HEK293T (cell line): Measurements from ENCODE around the gene POLK.
A peak's percentile ranks its signal among the peaks of the same experiment; 100 is the strongest.

Experiments used
- CTCF ChIA-PET: fragments of 350-600 bp; formaldehyde crosslinking; extraction: SDS; loops from one replicate; lab custom pipeline; 2021; ENCODE audit warnings: antibody characterized with exemption, inconsistent platforms; lab: Yijun Ruan, JAX
- POLR2A ChIA-PET: fragments of 350-600 bp; formaldehyde crosslinking; extraction: SDS; loops from one replicate; lab custom pipeline; 2020; ENCODE audit warnings: antibody characterized with exemption, inconsistent platforms; lab: Yijun Ruan, JAX
- DNase-seq: peaks from one replicate; pipeline ENCODE4 v3.0.0; 2012; ENCODE audit warnings: mixed read lengths; ENCODE audit errors: extremely low spot score
- ARNT ChIP-seq: fragments of 450-650 bp; IDR thresholded peaks from 2 replicates; pipeline ENCODE4 v1.6.1; 2017; ENCODE audit warnings: mild to moderate bottlenecking
- BHLHE40 ChIP-seq: fragments of 450-650 bp; IDR thresholded peaks from 2 replicates; pipeline ENCODE4 v1.6.1; 2016; ENCODE audit warnings: mild to moderate bottlenecking, moderate library complexity, borderline replicate concordance
- CTBP1 ChIP-seq: fragments of 450-650 bp; IDR thresholded peaks from 2 replicates; pipeline ENCODE4 v1.6.1; 2016; ENCODE audit warnings: borderline replicate concordance
- ELF4 ChIP-seq: fragments of 450-650 bp; IDR thresholded peaks from 2 replicates; pipeline ENCODE4 v1.6.1; 2017; ENCODE audit warnings: antibody characterized with exemption
- FOXA1 ChIP-seq: fragments of 450-650 bp; IDR thresholded peaks from 2 replicates; pipeline ENCODE4 v1.6.1; 2016; ENCODE audit warnings: mild to moderate bottlenecking
- FOXK2 ChIP-seq: fragments of 450-650 bp; IDR thresholded peaks from 2 replicates; pipeline ENCODE4 v1.6.1; 2016; ENCODE audit warnings: mild to moderate bottlenecking
- FOXM1 ChIP-seq: fragments of 450-650 bp; IDR thresholded peaks from 2 replicates; pipeline ENCODE4 v1.6.1; 2017; ENCODE audit warnings: mild to moderate bottlenecking, borderline replicate concordance
- HDGF ChIP-seq: fragments of 450-650 bp; IDR thresholded peaks from 2 replicates; pipeline ENCODE4 v1.6.1; 2017; ENCODE audit warnings: antibody characterized with exemption, borderline replicate concordance
- L3MBTL2 ChIP-seq: fragments of 450-650 bp; conservative IDR thresholded peaks from 2 replicates; pipeline ENCODE4 v1.6.1; 2016; ENCODE audit warnings: mild to moderate bottlenecking
- LEF1 ChIP-seq: fragments of 450-650 bp; IDR thresholded peaks from 2 replicates; pipeline ENCODE4 v1.6.1; 2017; ENCODE audit warnings: mild to moderate bottlenecking, borderline replicate concordance
- NFRKB ChIP-seq: fragments of 450-650 bp; IDR thresholded peaks from 2 replicates; pipeline ENCODE4 v1.6.1; 2016; ENCODE audit warnings: mild to moderate bottlenecking, moderate library complexity
- PKNOX1 ChIP-seq: fragments of 450-650 bp; IDR thresholded peaks from 2 replicates; pipeline ENCODE4 v1.6.1; 2016
- SP1 ChIP-seq: fragments of 450-650 bp; IDR thresholded peaks from 2 replicates; pipeline ENCODE4 v1.6.1; 2017
- SUZ12 ChIP-seq: fragments of 450-650 bp; IDR thresholded peaks from 2 replicates; pipeline ENCODE4 v1.6.1; 2016; ENCODE audit warnings: mild to moderate bottlenecking
- TARDBP ChIP-seq: fragments of 450-650 bp; IDR thresholded peaks from 2 replicates; pipeline ENCODE4 v1.6.1; 2016
- ZNF384 ChIP-seq: fragments of 450-650 bp; IDR thresholded peaks from 2 replicates; pipeline ENCODE4 v1.6.1; 2016

The POLK gene

DNA sequence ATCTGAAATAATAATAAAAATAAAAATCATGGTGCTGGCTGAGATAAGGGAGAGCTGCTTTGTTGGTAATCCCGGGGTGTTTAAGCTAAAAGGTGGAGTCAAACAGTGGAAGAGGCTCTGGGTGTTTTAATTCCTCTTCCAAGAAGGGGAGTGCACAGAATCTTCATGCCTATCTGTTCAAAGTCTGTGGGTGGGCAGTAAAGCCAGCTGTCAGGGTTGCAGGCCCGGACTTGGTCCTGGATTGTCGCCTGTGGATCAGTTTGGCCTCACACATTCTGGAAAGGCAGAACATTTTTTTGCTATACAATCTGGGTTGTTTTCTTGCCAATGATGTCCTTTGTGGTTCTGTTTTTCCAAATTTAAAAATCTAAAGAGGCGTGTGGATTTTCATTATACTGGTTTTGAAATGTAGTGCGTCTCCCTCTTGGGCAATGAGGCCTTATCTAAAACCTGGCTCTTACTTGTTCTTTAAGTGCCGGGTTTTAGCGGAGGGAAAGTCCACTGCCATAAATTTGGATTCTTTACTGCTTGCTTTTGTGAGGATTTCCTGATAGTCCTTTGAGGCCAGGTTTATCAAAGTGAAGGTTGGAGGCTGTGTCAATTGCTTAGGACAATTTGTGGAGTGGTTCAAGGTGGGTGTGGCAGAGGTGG lies 105.4 kb downstream of the POLK start:
- POLR2A ChIA-PET = no interaction called here
- CTCF ChIA-PET = no interaction called here

DNA sequence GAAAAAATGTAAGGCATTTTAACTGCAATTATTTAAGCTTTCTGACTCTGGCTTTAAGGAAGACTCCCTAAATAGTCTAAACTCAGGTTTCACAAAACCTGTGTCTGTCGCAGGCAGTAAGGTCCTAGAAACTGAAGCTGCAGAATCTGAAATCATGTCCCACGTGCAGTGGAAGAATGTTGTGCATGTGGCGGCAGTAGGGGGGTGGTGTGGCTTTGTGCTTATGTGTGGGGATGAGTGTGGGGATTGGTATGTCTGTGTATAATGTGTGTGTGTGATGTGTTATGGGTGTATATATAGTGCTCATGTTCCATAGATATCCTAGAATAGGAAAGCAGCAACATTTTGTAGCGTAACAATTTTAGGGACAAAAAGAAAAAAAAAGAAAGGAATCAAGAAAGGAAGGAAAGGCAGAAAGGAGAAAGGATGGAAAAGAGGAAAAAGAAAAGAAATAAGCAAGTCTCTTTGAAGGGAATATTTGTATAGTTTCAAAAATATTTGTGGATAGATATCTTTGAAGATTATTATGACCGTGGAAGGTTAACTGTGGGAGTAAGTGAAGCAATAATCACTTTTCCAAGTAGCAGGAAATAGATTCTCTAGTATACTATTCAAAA lies 106.2 kb downstream of the POLK start:
- ChIA-PET POLR2A (no interaction called here), CTCF (no interaction called here)
- no peak for TF ChIP-seq FOXM1
- no peak for TF ChIP-seq ZNF384
- TF ChIP-seq ARNT = no peak
- TF ChIP-seq HDGF = no peak
- TF ChIP-seq CTBP1 = no peak
- no peak for TF ChIP-seq PKNOX1
- TF ChIP-seq NFRKB = no peak
- TF ChIP-seq BHLHE40 = no peak
- TF ChIP-seq FOXK2 = no peak
- TF ChIP-seq ELF4 = no peak
- no peak for TF ChIP-seq L3MBTL2
- no peak for TF ChIP-seq LEF1
- no peak for TF ChIP-seq SP1
- TF ChIP-seq SUZ12 = no peak
- TF ChIP-seq FOXA1 = no peak
- TF ChIP-seq TARDBP = no peak
- DNase-seq = no peak

More for the DNA sequence above, 105.4 kb downstream of the POLK start:
- no peak for TF ChIP-seq TARDBP
- TF ChIP-seq LEF1 = no peak
- no peak for TF ChIP-seq SUZ12
- TF ChIP-seq CTBP1 = no peak
- TF ChIP-seq ZNF384 = no peak
- peak; percentile 10 for DNase-seq

DNA sequence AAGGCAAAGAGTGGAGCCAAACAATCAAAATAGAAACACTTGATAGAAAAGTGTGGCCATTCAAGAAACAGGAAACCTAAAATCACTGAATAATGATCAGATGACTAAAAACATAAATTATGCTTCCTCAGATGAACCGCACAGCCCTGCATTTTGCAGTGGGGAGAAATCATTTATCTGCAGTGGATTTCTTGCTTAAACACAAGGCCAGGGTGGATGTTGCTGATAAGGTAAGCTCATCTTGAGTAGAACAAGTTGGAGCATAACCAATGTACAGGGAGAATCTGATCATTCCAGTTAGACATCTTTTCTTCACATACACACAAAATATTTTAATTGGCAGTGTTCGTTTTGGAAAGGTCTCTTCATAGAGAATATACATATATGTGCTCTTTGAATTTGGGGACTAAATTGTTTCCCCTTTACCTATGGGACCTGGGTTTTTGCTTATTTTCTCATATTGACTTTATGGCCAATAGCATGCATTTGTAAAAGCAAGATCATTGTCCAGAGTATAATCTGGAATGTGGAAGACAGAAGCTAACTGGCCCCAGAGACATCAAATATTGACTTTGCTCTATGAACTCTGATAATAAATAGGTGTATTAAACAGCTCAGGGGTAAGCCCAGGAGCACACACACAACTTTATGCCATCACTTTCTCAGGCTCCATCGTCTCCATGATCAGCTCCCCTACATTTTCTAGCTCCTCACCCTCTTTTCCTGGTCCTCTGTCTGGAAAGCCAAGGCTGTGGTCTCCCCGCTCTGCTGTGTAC lies 108.7 kb downstream of the POLK start:
- TF ChIP-seq HDGF (no peak), SUZ12 (no peak), PKNOX1 (no peak), ARNT (no peak), SP1 (no peak)
- DNase-seq = no peak
- ChIA-PET POLR2A (no interaction called here), CTCF (no interaction called here)

GRCh38 chr5:75622564-75622963 lies 110.9 kb downstream of the POLK start:
- CTCF ChIA-PET = no interaction called here
- TF ChIP-seq BHLHE40 (no peak), FOXM1 (no peak), ZNF384 (no peak), SP1 (no peak), ELF4 (no peak), CTBP1 (no peak), FOXA1 (no peak), LEF1 (no peak), FOXK2 (no peak), L3MBTL2 (no peak)
- DNase-seq = no peak
- POLR2A ChIA-PET = no interaction called here

GRCh38 chr5:75623846-75624245 lies 112.2 kb downstream of the POLK start:
- POLR2A ChIA-PET = no interaction called here
- no peak for TF ChIP-seq ARNT
- no peak for TF ChIP-seq LEF1
- no peak for TF ChIP-seq CTBP1
- TF ChIP-seq TARDBP = no peak
- TF ChIP-seq BHLHE40 = no peak
- no peak for TF ChIP-seq FOXA1
- no peak for TF ChIP-seq HDGF
- TF ChIP-seq FOXK2 = no peak
- TF ChIP-seq ELF4 = no peak
- no peak for TF ChIP-seq SP1
- no peak for TF ChIP-seq NFRKB
- TF ChIP-seq L3MBTL2 = no peak
- TF ChIP-seq ZNF384 = no peak
- no peak for TF ChIP-seq PKNOX1
- no peak for TF ChIP-seq SUZ12
- no peak for TF ChIP-seq FOXM1
- CTCF ChIA-PET = no interaction called here
- no peak for DNase-seq

DNA sequence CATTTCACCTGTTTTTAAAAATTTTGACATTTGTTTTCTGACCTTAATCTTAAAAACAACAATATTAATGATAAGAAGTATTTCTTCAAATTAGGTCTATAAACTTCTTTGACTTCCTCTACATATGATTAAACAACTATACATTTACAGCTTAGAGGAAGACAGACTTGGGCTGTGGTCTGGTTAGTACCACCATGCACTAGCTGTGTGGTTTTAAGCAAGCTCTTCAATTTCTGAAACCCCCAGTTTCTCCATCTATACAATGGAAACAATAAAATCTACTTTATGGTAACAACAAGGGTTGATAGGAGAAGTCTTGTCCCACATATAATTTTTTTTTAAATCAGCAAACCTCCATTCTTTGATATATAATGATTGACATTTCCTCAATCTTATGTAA lies 115.3 kb downstream of the POLK start:
- TF ChIP-seq ZNF384 = no peak
- TF ChIP-seq SUZ12 = no peak
- TF ChIP-seq TARDBP = no peak
- no peak for TF ChIP-seq BHLHE40
- no peak for TF ChIP-seq L3MBTL2
- no peak for TF ChIP-seq ELF4
- no peak for TF ChIP-seq HDGF
- no peak for TF ChIP-seq LEF1
- TF ChIP-seq FOXK2 = no peak
- no peak for TF ChIP-seq SP1
- no peak for TF ChIP-seq CTBP1
- TF ChIP-seq FOXA1 = no peak
- no peak for TF ChIP-seq ARNT
- no peak for TF ChIP-seq PKNOX1
- TF ChIP-seq NFRKB = no peak
- no peak for TF ChIP-seq FOXM1
- DNase-seq = no peak
- CTCF ChIA-PET = no interaction called here
- POLR2A ChIA-PET = no interaction called here
